NCI-H146 treated with DMSO at 0.1 percent for 48 hours (cell line): ENCODE results near the gene ANAPC4.

Experiments
- DNase-seq: peaks from one replicate; lab custom pipeline; 2025; ENCODE audit not compliant: unreplicated experiment; lab: John Stamatoyannopoulos, UW

ANAPC4 gene

GRCh38 chr4:25430630-25431029 is 53.6 kb downstream of the ANAPC4 start:
- no peak for DNase-seq

- DNase-seq, result no peak
These were observed 57.1 kb downstream of the ANAPC4 start for GRCh38 chr4:25433966-25434827.

GRCh38 chr4:25437926-25438325 is 60.9 kb downstream of the ANAPC4 start:
- DNase-seq, result peak; percentile 87

- DNase-seq, result peak; percentile 73
These were observed 62.9 kb downstream of the ANAPC4 start for GRCh38 chr4:25439918-25440477.

- no peak for DNase-seq
These were observed 63.5 kb downstream of the ANAPC4 start for GRCh38 chr4:25440478-25441030.

GRCh38 chr4:25441519-25442117 is 64.6 kb downstream of the ANAPC4 start:
- peak; percentile 64 for DNase-seq

- no peak for DNase-seq
These were observed 65.8 kb downstream of the ANAPC4 start for GRCh38 chr4:25442863-25443307.

GRCh38 chr4:25443851-25444250 is 66.8 kb downstream of the ANAPC4 start:
- no peak for DNase-seq

GRCh38 chr4:25446611-25447010 is 69.5 kb downstream of the ANAPC4 start:
- DNase-seq, result peak; percentile 5

GRCh38 chr4:25448379-25449109 is 71.5 kb downstream of the ANAPC4 start:
- DNase-seq, result no peak

GRCh38 chr4:25449270-25449669 is 72.2 kb downstream of the ANAPC4 start:
- DNase-seq, result no peak

- DNase-seq, result no peak
These were observed 72.6 kb downstream of the ANAPC4 start for GRCh38 chr4:25449688-25450087.

GRCh38 chr4:25450491-25450901 is 73.4 kb downstream of the ANAPC4 start:
- DNase-seq, result no peak

GRCh38 chr4:25451676-25452075 is 74.6 kb downstream of the ANAPC4 start:
- no peak for DNase-seq

- no peak for DNase-seq
These were observed 75.0 kb downstream of the ANAPC4 start for GRCh38 chr4:25452081-25452480.

GRCh38 chr4:25454476-25454875 is 77.4 kb downstream of the ANAPC4 start:
- no peak for DNase-seq

GRCh38 chr4:25457053-25457715 is 80.1 kb downstream of the ANAPC4 start:
- no peak for DNase-seq

GRCh38 chr4:25466966-25467697 is 90.1 kb downstream of the ANAPC4 start:
- no peak for DNase-seq

GRCh38 chr4:25467843-25468242 is 90.8 kb downstream of the ANAPC4 start:
- DNase-seq, result no peak
